PC-3 (cell line): Measurements from ENCODE around the gene IPP. TPM values are rescaled to one million over a fixed set of nuclear protein-coding genes. Genes with fewer than 3 reads are reported as not detected.
A peak's percentile ranks its signal among the peaks of the same experiment; 100 is the strongest.

ENCODE experiments used
- ATAC-seq: fragments of 200-7000 bp; cut with Tn5 transposase; 2 replicates; pipeline ENCODE4 v1.9.1; 2020; ENCODE audit warnings: mild to moderate bottlenecking, moderate library complexity
- BruUV-seq: library from RNA; stranded (reverse); fragments of 400-500 nt; replicated peaks from 2 replicates; lab custom pipeline; 2021; lab: Mats Ljungman, UMichigan
- CTCF ChIA-PET: fragments of 300-600 bp; sonication (Branson Sonifier 250); formaldehyde crosslinking; loops from one replicate; lab custom pipeline; 2022; ENCODE audit warnings: antibody characterized with exemption; lab: Charles Lee
- POLR2A ChIA-PET: fragments of 300-600 bp; sonication (Branson Sonifier 250); formaldehyde crosslinking; loops from one replicate; lab custom pipeline; 2022; ENCODE audit warnings: antibody characterized with exemption; ENCODE audit not compliant: unreplicated experiment; lab: Charles Lee
- DNase-seq: peaks from one replicate; pipeline ENCODE4 v3.0.0-alpha.2; 2015
- H2AFZ ChIP-seq: fragments of 300-600 bp; sonication (generic); 2 replicates; pipeline ENCODE4 v1.6.0; 2016; ENCODE audit warnings: antibody characterized with exemption, low read length
- H3F3A ChIP-seq: fragments of 300-600 bp; sonication (generic); one replicate; pipeline ENCODE4 v1.6.0; 2017; ENCODE audit warnings: antibody characterized with exemption, low read length, control low read depth, mild to moderate bottlenecking; ENCODE audit not compliant: unreplicated experiment
- H3K27ac ChIP-seq: fragments of 300-600 bp; sonication (generic); 2 replicates; pipeline ENCODE4 v1.5.1; 2016; ENCODE audit warnings: mild to moderate bottlenecking, low read length
- H3K27me3 ChIP-seq: fragments of 300-600 bp; sonication (generic); 2 replicates; pipeline ENCODE4 v1.6.1; 2016; ENCODE audit warnings: low read length, mixed read lengths
- H3K36me3 ChIP-seq: fragments of 300-600 bp; sonication (generic); 2 replicates; pipeline ENCODE4 v1.6.1; 2016; ENCODE audit warnings: low read depth, mixed run types, low read length, mixed read lengths
- H3K4me1 ChIP-seq: fragments of 300-600 bp; sonication (generic); 2 replicates; pipeline ENCODE4 v1.5.1; 2016; ENCODE audit warnings: low read length; ENCODE audit not compliant: insufficient read depth
- H3K4me2 ChIP-seq: fragments of 300-600 bp; sonication (generic); 2 replicates; pipeline ENCODE4 v1.6.0; 2016; ENCODE audit warnings: low read length
- H3K4me3 ChIP-seq: fragments of 300-600 bp; sonication (generic); 2 replicates; pipeline ENCODE4 v1.5.1; 2016; ENCODE audit warnings: mild to moderate bottlenecking, low read length, mixed read lengths
- H3K79me2 ChIP-seq: fragments of 300-600 bp; sonication (generic); 2 replicates; pipeline ENCODE4 v1.6.1; 2017; ENCODE audit warnings: low read length, mixed read lengths
- H3K9ac ChIP-seq: fragments of 300-600 bp; sonication (generic); 2 replicates; pipeline ENCODE4 v1.6.0; 2016; ENCODE audit warnings: mild to moderate bottlenecking, low read length
- H3K9me2 ChIP-seq: fragments of 300-600 bp; sonication (generic); replicated peaks from 2 replicates; pipeline ENCODE4 v1.6.1; 2016; ENCODE audit warnings: mixed run types, low read length, mixed read lengths
- H3K9me3 ChIP-seq: fragments of 300-600 bp; sonication (generic); 2 replicates; pipeline ENCODE4 v1.6.1; 2016; ENCODE audit warnings: low read length, mixed read lengths
- H4K20me1 ChIP-seq: fragments of 300-600 bp; sonication (generic); 2 replicates; pipeline ENCODE4 v1.6.1; 2016; ENCODE audit warnings: low read length, mixed read lengths
- CTCF ChIP-seq: fragments of 300-600 bp; sonication (generic); conservative IDR thresholded peaks from 2 replicates; pipeline ENCODE4 v1.5.1; 2017; ENCODE audit warnings: antibody characterized with exemption, low read depth, mild to moderate bottlenecking, low read length
- EZH2 ChIP-seq: fragments of 300-600 bp; sonication (generic); IDR thresholded peaks from one replicate; pipeline ENCODE4 v1.6.1; 2017; ENCODE audit warnings: antibody characterized with exemption, mild to moderate bottlenecking, low read length; ENCODE audit not compliant: unreplicated experiment
- EZH2phosphoT487 ChIP-seq: fragments of 300-600 bp; sonication (generic); IDR thresholded peaks from 2 replicates; pipeline ENCODE4 v1.6.1; 2018; ENCODE audit warnings: mild to moderate bottlenecking, antibody characterized with exemption, low read length, borderline replicate concordance
- intact Hi-C: fragments of 100-400 bp; cut with micrococcal nuclease; formaldehyde crosslinking; loops from 2 replicates; pipeline ENCODE4 v1.9.0; 2023
- total RNA-seq: library from RNA; depleted of rRNA; stranded (reverse); fragments of >200 nt; gene quantifications from 2 replicates; pipeline ENCODE4 v1.2.3, GENCODE V29; 2014

The IPP gene
- total RNA-seq, 1 experiment from 2014 or later, result 6.6 TPM

- no TSS peak for BruUV-seq
- Histone ChIP-seq H3K9me2 (no peaks in the 10 kb centered on the region), H3K9me3 (no peaks in the 10 kb centered on the region), H3K4me1 (no peaks in the 10 kb centered on the region), H3K36me3 (no peaks in the 10 kb centered on the region), H3K4me2 (no peak overlapping the region), H3F3A (no peaks in the 10 kb centered on the region), H3K9ac (no peak overlapping the region), H3K4me3 (no peak overlapping the region), H2AFZ (no peak overlapping the region), H3K79me2 (no peaks in the 10 kb centered on the region), H3K27ac (no peak overlapping the region), H3K27me3 (no peaks in the 10 kb centered on the region), H4K20me1 (no peaks in the 10 kb centered on the region)
- POLR2A ChIA-PET, result no interaction called here
- CTCF ChIA-PET, result no interaction called here
- TF ChIP-seq CTCF (no peak), EZH2phosphoT487 (no peak), EZH2 (no peak)
- no peak for ATAC-seq
- DNase-seq, result no peak
- intact Hi-C loops, result no loop called here
Observed at GRCh38 chr1:45796381-45796780, 45.9 kb upstream of the IPP start.

GRCh38 chr1:45793942-45794604, 43.6 kb upstream of the IPP start:
- no peak overlapping the region for H3K27ac ChIP-seq
- H3K9me3 ChIP-seq, result no peaks in the 10 kb centered on the region
- no peaks in the 10 kb centered on the region for H3K4me1 ChIP-seq
- H3F3A ChIP-seq, result no peaks in the 10 kb centered on the region
- no TSS peak for BruUV-seq
- peak overlapping the region; percentile 60 for H2AFZ ChIP-seq
- H3K4me2 ChIP-seq, result peak overlapping the region; percentile 42; the same call in 1 of the 2 replicates
- H3K36me3 ChIP-seq, result no peaks in the 10 kb centered on the region
- DNase-seq (peak; percentile 25), ATAC-seq (peak; percentile 69)
- ChIA-PET CTCF (no interaction called here), POLR2A (no interaction called here)
- H3K9ac ChIP-seq, result no peak overlapping the region
- H3K79me2 ChIP-seq, result no peaks in the 10 kb centered on the region
- no peak overlapping the region for H3K4me3 ChIP-seq
- no peaks in the 10 kb centered on the region for H4K20me1 ChIP-seq
- TF ChIP-seq CTCF (no peak; the same call in 1 of the 2 replicates), EZH2phosphoT487 (no peak), EZH2 (no peak)
- H3K9me2 ChIP-seq, result no peaks in the 10 kb centered on the region
- intact Hi-C loops, result no loop called here
- H3K27me3 ChIP-seq, result no peaks in the 10 kb centered on the region

GRCh38 chr1:45792744-45793143, 42.3 kb upstream of the IPP start:
- no peak overlapping the region for H3K9ac ChIP-seq
- BruUV-seq, result no TSS peak
- H3K27me3 ChIP-seq, result no peaks in the 10 kb centered on the region
- intact Hi-C loops, result no loop called here
- ATAC-seq (no peak), DNase-seq (no peak)
- ChIA-PET POLR2A (no interaction called here), CTCF (no interaction called here)
- TF ChIP-seq EZH2phosphoT487, result no peak
- TF ChIP-seq EZH2, result no peak
- TF ChIP-seq CTCF, result no peak
- no peak overlapping the region for H3K4me2 ChIP-seq
- no peaks in the 10 kb centered on the region for H4K20me1 ChIP-seq
- H3K79me2 ChIP-seq, result no peaks in the 10 kb centered on the region
- no peaks in the 10 kb centered on the region for H3K4me1 ChIP-seq
- H3K27ac ChIP-seq, result no peak overlapping the region
- no peaks in the 10 kb centered on the region for H3F3A ChIP-seq
- H3K36me3 ChIP-seq, result no peaks in the 10 kb centered on the region
- no peaks in the 10 kb centered on the region for H3K9me3 ChIP-seq
- no peak overlapping the region for H3K4me3 ChIP-seq
- no peaks in the 10 kb centered on the region for H3K9me2 ChIP-seq
- H2AFZ ChIP-seq, result no peak overlapping the region
